ENCODE measurements around the gene USP11.

The USP11 gene

GRCh38 chrX:47232803-47233332 is at the start of gene USP11:
USP11 (plus strand) TSS chrX:47233009; CDS start chrX:47233044, 35 bp downstream.
- DNase-seq, result no peak

- no peak for DNase-seq
These were observed 48.3 kb upstream of the USP11 start for GRCh38 chrX:47184486-47184885.

GRCh38 chrX:47185241-47185640 is 47.6 kb upstream of the USP11 start:
- no peak for DNase-seq

- no peak for DNase-seq
These were observed 46.6 kb upstream of the USP11 start for GRCh38 chrX:47186096-47186740.

- no peak for DNase-seq
These were observed 45.6 kb upstream of the USP11 start for GRCh38 chrX:47187106-47187677.

GRCh38 chrX:47189906-47190305 is 42.9 kb upstream of the USP11 start:
- no peak for DNase-seq

- DNase-seq, result peak; percentile 61 to 68
These were observed 42.2 kb upstream of the USP11 start for GRCh38 chrX:47190445-47191269.

GRCh38 chrX:47191331-47191730 is 41.5 kb upstream of the USP11 start:
- peak; percentile 23 to 29 for DNase-seq

GRCh38 chrX:47191806-47192401 is 40.9 kb upstream of the USP11 start:
- DNase-seq, result no peak

- peak; percentile 85 to 97 for DNase-seq
These were observed 39.2 kb upstream of the USP11 start, which contains the start of gene UBA1 for GRCh38 chrX:47193475-47194193. UBA1 (plus strand) TSS chrX:47193829; CDS start chrX:47198803, 4,974 bp downstream.

- no peak for DNase-seq
These were observed 38.5 kb upstream of the USP11 start for GRCh38 chrX:47194194-47194787.

GRCh38 chrX:47196098-47196497 is 36.7 kb upstream of the USP11 start:
- DNase-seq, result no peak

GRCh38 chrX:47197526-47197925 is 35.3 kb upstream of the USP11 start:
- no peak for DNase-seq

GRCh38 chrX:47198026-47198686 is 34.7 kb upstream of the USP11 start:
- no peak for DNase-seq

- DNase-seq, result no peak
These were observed 34.1 kb upstream of the USP11 start for GRCh38 chrX:47198687-47199080.

GRCh38 chrX:47199286-47199685 is 33.5 kb upstream of the USP11 start:
- DNase-seq, result no peak

- no peak for DNase-seq
These were observed 32.2 kb upstream of the USP11 start for GRCh38 chrX:47200385-47201150.

GRCh38 chrX:47201345-47201944 is 31.4 kb upstream of the USP11 start:
- DNase-seq, result no peak

- DNase-seq, result no peak
These were observed 30.5 kb upstream of the USP11 start for GRCh38 chrX:47202316-47202715.

GRCh38 chrX:47202877-47203276 is 29.9 kb upstream of the USP11 start:
- DNase-seq, result no peak

Data from stimulated activated CD4-positive, alpha-beta T cell treated with anti-CD3 and anti-CD28 coated beads, Interleukin-2, amount 100 ng/mL, for 48 hours (primary cell).